Esophagus muscularis mucosa (tissue), 3 donors: ENCODE measurements around the gene GBF1.

Experiments
- CTCF ChIP-seq, 3 experiments: fragments of 200-600 bp in 2 of 3; fragments of 450-650 bp in 1 of 3; sonication (generic) in 2 of 3; IDR thresholded peaks; one replicate each; pipeline ENCODE4 v1.5.1; 2017 to 2019; ENCODE audit warnings: antibody characterized with exemption in 3 of 3, mild to moderate bottlenecking in 2 of 3, moderate library complexity in 1 of 3
- EP300 ChIP-seq: sonication (generic); formaldehyde crosslinking; IDR thresholded peaks from one replicate; pipeline ENCODE4 v1.6.1; 2017; ENCODE audit warnings: antibody characterized with exemption

- TF ChIP-seq CTCF (IDR thresholded peaks at IDR 0.05) (no peak), EP300 (no peak)
These were observed 64.6 kb downstream of the GBF1 start for GRCh38 chr10:102309916-102310315.
